Body of pancreas (tissue), 4 donors: ENCODE data around the gene SIRPG. TPM values are rescaled to one million over a fixed set of nuclear protein-coding genes. Genes with fewer than 3 reads are reported as not detected.
A peak's percentile ranks its signal among the peaks of the same experiment; 100 is the strongest.

ENCODE experiments used
- ATAC-seq: fragments of 150-250 bp; one replicate; pipeline ENCODE4 v1.9.1; 2016
- DNase-seq, 4 donors: peaks; one replicate each; pipeline ENCODE4 v3.0.0-alpha.2; 2019
- H3K27ac ChIP-seq, 4 donors: fragments of 200-600 bp; sonication (generic); 1 replicate in 3 of 4; 2 replicates in 1 of 4; pipeline versions ENCODE4 v1.5.1 to v1.6.1; 2016 to 2019; ENCODE audit warnings: mild to moderate bottlenecking in 1 of 4, mixed read lengths in 1 of 4, moderate library complexity in 1 of 4
- H3K27me3 ChIP-seq, 2 donors: fragments of 200-600 bp; sonication (generic); one replicate each; pipeline ENCODE4 v1.6.0; 2016; ENCODE audit warnings: mild to moderate bottlenecking in 1 of 2
- H3K36me3 ChIP-seq, 2 donors: fragments of 200-600 bp; sonication (generic); replicated peaks in 1 of 2; 2 replicates each; pipeline ENCODE4 v1.5.1; 2016; ENCODE audit warnings: low read depth in 2 of 2; ENCODE audit not compliant: insufficient read depth in 1 of 2
- H3K4me1 ChIP-seq: fragments of 200-600 bp; sonication (generic); one replicate; pipeline ENCODE4 v1.6.0; 2016
- H3K4me3 ChIP-seq, 2 donors: fragments of 200-600 bp; sonication (generic); 1 replicate in 1 of 2; 2 replicates in 1 of 2; pipeline ENCODE4 v1.5.1; 2016 to 2019
- H3K9me3 ChIP-seq, 3 donors: fragments of 200-600 bp; sonication (generic); 1 replicate in 2 of 3; 2 replicates in 1 of 3; pipeline ENCODE4 v1.5.1; 2016
- POLR2A ChIP-seq, 3 donors: fragments of 450-650 bp; IDR thresholded peaks; one replicate each; pipeline ENCODE4 v1.6.1; 2016; ENCODE audit warnings: antibody characterized with exemption in 3 of 3, mild to moderate bottlenecking in 2 of 3
- WGBS, 2 donors: methylation state at CpG; one replicate each; pipeline ENCODE4 v1.1.5; 2017; 5-methylcytosine and 5-hydroxymethylcytosine counted together
- intact Hi-C: fragments of 100-400 bp; cut with DNase I; formaldehyde crosslinking; loops from one replicate; pipeline ENCODE4 v1.15.1; 2023
- small RNA-seq: library from RNA; depleted of rRNA; stranded (forward); fragments of <200 nt; gene quantifications from one replicate; pipeline ENCODE3, GENCODE V24; 2016
- total RNA-seq, 2 donors: library from RNA; depleted of rRNA; stranded (reverse); fragments of >200 nt; gene quantifications; one replicate each; pipeline ENCODE4 v1.1.0, GENCODE V29; 2016
- TF ChIP-seq, protein P1 (sequence below), 7 experiments: fragments of 450-650 bp in 4 of 7; fragments of 200-600 bp in 3 of 7; sonication (generic) in 3 of 7; IDR thresholded peaks; one replicate each; pipeline ENCODE4 v1.5.1; 2016 to 2019; ENCODE audit warnings: antibody characterized with exemption in 7 of 7

SIRPG gene
- total RNA-seq, 2 donors from 2014 or later, result not detected

DNA sequence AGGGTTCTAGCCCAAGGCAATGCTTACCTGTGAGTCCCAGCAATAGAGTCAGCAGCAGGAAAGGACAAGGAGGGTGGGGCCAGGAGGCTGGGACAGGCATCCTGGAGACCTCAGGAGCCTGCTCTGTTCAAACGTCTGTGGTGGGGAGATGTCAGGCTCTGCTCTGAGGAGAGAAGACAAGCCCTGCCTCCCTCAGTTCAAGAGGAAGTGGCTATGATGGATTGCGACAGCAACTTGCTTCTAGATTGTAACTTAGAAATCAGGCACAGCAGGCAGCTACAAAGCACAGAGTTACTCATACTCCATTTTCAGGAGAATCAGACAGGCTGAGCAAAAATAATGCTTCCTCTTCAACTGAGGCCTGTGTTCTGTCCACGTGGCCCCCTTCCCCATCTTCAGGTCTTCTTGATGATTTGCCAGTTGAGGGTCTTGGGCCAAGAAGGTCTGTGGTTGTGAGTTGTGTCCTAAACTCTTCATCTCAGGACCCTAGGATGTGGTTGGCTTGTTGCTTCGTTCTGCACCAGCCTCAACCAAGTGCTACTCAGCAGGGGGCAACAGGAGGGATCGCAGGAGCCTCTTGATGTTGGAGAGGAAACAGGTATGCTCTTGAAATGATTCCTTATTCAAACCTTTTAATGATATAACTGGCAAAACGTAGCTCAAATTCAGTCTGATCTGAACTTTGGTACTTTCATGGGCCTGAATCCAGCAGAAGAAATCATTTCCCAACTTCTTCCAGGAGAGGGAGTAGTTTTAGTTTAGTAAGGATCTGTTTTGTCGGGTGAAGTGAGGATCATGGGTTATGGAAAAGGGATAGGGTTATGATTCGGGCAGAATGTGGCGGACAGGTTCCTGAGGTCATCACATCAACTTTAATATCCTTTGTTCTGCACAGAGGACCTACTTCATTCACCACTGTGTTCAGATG, 68.8 kb downstream of the SIRPG start:
- TF ChIP-seq POLR2A (IDR thresholded peaks at IDR 0.05), result peak in 1 of 3 donors; percentile 18
- TF ChIP-seq, protein P1, sequence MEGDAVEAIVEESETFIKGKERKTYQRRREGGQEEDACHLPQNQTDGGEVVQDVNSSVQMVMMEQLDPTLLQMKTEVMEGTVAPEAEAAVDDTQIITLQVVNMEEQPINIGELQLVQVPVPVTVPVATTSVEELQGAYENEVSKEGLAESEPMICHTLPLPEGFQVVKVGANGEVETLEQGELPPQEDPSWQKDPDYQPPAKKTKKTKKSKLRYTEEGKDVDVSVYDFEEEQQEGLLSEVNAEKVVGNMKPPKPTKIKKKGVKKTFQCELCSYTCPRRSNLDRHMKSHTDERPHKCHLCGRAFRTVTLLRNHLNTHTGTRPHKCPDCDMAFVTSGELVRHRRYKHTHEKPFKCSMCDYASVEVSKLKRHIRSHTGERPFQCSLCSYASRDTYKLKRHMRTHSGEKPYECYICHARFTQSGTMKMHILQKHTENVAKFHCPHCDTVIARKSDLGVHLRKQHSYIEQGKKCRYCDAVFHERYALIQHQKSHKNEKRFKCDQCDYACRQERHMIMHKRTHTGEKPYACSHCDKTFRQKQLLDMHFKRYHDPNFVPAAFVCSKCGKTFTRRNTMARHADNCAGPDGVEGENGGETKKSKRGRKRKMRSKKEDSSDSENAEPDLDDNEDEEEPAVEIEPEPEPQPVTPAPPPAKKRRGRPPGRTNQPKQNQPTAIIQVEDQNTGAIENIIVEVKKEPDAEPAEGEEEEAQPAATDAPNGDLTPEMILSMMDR (IDR thresholded peaks at IDR 0.05), result no peak
- 34% methylated on average over 9 of the region's 9 CpGs; no CpG with 5 or more reads in 1 of the 2 donors for WGBS, 2 donors
- Histone ChIP-seq H3K36me3 (no peaks in the 10 kb centered on the region), H3K9me3 (no peaks in the 10 kb centered on the region), H3K4me1 (no peaks in the 10 kb centered on the region), H3K4me3 (no peak overlapping the region), H3K27ac (peak overlapping the region in 1 of 4 donors; percentile 56), H3K27me3 (no peaks in the 10 kb centered on the region)
- ATAC-seq (no peak), DNase-seq (peak in 1 of 4 donors; percentile 55)
- intact Hi-C loops, result no loop called here

DNA sequence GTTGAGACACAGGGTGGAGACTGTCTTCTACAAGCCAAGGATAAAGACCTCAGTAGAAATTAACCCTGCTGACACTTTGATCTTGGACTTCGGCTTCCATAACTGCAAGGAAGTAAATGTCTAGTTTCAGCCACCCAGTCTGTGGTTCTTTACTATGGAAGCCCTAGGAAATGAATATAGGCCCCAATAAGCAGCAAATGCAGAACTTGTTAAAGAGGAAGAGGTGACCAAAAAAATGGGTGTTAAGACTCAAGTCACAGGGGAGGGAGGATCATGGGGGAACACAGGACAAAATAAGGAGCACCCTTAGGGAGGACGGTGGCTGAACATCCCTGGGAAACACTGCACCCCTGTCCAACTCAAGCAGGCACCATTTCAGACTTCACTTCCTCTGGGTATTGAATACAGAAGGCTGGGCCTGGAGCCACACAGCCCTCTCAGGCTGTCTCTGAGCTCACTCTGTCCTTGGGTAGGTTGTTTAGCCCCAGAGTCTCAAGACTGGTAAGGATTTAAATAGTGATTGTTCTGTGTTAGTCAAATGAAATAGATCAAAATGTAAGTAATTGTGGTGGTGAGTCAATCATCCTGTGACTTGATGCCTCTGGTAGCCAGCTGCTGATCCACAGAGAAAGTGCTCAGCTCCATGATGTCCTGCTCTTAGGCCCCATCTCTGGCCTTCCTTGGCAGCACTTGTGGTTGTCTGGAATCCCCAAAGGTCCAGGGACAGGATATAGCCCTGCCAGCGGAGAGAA, 69.6 kb downstream of the SIRPG start:
- peak overlapping the region in 1 of 4 donors; percentile 56 for H3K27ac ChIP-seq
- H3K4me1 ChIP-seq, result no peaks in the 10 kb centered on the region
- intact Hi-C loops, result no loop called here
- no peaks in the 10 kb centered on the region for H3K36me3 ChIP-seq
- TF ChIP-seq, protein P1 (IDR thresholded peaks at IDR 0.05), result no peak
- no peak for TF ChIP-seq POLR2A (IDR thresholded peaks at IDR 0.05)
- H3K27me3 ChIP-seq, result no peaks in the 10 kb centered on the region
- no peaks in the 10 kb centered on the region for H3K9me3 ChIP-seq
- ATAC-seq (no peak), DNase-seq (no peak)
- H3K4me3 ChIP-seq, result no peak overlapping the region
- 56% methylated on average over 3 of the region's 3 CpGs; no CpG with 5 or more reads in 1 of the 2 donors for WGBS, 2 donors

DNA sequence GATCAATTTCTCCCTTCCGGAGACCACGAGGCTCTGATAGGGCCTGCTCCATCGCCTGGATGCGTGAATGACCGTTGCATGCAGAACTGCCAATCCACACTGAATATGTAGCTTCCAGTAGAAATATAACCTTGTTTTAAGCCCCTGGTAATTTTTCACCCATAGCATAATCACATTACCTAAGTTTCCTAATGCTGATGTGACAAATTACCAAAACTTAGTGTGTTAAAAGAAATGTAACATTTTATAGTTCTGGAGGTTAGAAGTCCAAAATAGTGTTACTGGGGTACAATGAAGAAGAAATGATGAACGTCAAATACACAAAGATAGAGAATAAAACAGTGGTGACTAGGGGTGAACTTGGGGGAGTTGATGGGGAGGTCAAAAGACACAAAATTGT, 78.1 kb downstream of the SIRPG start:
- no peak overlapping the region for H3K27ac ChIP-seq
- TF ChIP-seq, protein P1 (IDR thresholded peaks at IDR 0.05), result no peak
- TF ChIP-seq POLR2A (IDR thresholded peaks at IDR 0.05), result no peak
- no peaks in the 10 kb centered on the region for H3K36me3 ChIP-seq
- no peaks in the 10 kb centered on the region for H3K4me1 ChIP-seq
- no peak overlapping the region for H3K4me3 ChIP-seq
- ATAC-seq (no peak), DNase-seq (no peak)
- H3K9me3 ChIP-seq, result no peaks in the 10 kb centered on the region
- 78% methylated on average over 6 of the region's 6 CpGs for WGBS, 2 donors
- H3K27me3 ChIP-seq, result no peaks in the 10 kb centered on the region
- intact Hi-C loops, result loop anchor here (5.0 kb wide), 1 partner anchor 38 kb away; no protein-coding TSS in a partner anchor

Small RNAs within 50 kb of the gene (small RNA-seq; reads per million reads assigned to genes)
- not detected for gene AL109809.3
- not detected for gene RN7SL561P

Other genes starting within 250 kb of the SIRPG start
- gene NSFL1C, start 190.9 kb downstream of the SIRPG start, total RNA-seq, result 10 to 100 TPM; 23.1 to 33.7 TPM
- 1 to 10 TPM in 1 of 2 donors, under 1 TPM in 1; 0.33 to 2.3 TPM for gene SIRPB2, start 166.4 kb downstream of the SIRPG start, total RNA-seq
- gene SIRPD, start 100.1 kb downstream of the SIRPG start, total RNA-seq, result not detected
- 10 to 100 TPM in 1 of 2 donors, 1 to 10 TPM in 1; 1.3 to 14.2 TPM for gene SIRPB1, start 37.8 kb downstream of the SIRPG start, total RNA-seq
- gene SIRPA, start 237.6 kb upstream of the SIRPG start, total RNA-seq, result 10 to 100 TPM; 15.0 to 20.1 TPM